HG03280 (cell line): ENCODE data around the gene SEMA3B.
A peak's percentile ranks its signal among the peaks of the same experiment; 100 is the strongest.
"Not testable (repeated sequence)": the region's sequence is repeated elsewhere in the genome, so short reads cannot be mapped to it uniquely, and the experiment has no call there.

Source experiments
- ATAC-seq: cut with Tn5 transposase; IDR thresholded peaks from one replicate; pipeline ENCODE4 v1.9.1; 2021; ENCODE audit warnings: mild to moderate bottlenecking, moderate library complexity; ENCODE audit not compliant: unreplicated experiment

SEMA3B gene

GRCh38 chr3:50258029-50258680, 10.8 kb upstream of the SEMA3B start:
- ATAC-seq = no peak

- ATAC-seq = no peak
Measured at GRCh38 chr3:50258979-50259378, 10.0 kb upstream of the SEMA3B start.

GRCh38 chr3:50259432-50260026, 9.4 kb upstream of the SEMA3B start:
- peak; percentile 20 for ATAC-seq

- ATAC-seq = peak; percentile 85
Measured at GRCh38 chr3:50260027-50260941, 8.7 kb upstream of the SEMA3B start.

- no peak for ATAC-seq
Measured at GRCh38 chr3:50260942-50261441, 8.0 kb upstream of the SEMA3B start.

- ATAC-seq = no peak
Measured at GRCh38 chr3:50261505-50261904, 7.4 kb upstream of the SEMA3B start.

GRCh38 chr3:50262200-50262599, 6.7 kb upstream of the SEMA3B start:
- not testable (repeated sequence) for ATAC-seq

- no peak for ATAC-seq
Measured at GRCh38 chr3:50262778-50263177, 6.2 kb upstream of the SEMA3B start.

- no peak for ATAC-seq
Measured at GRCh38 chr3:50263478-50264382, 5.2 kb upstream of the SEMA3B start.

- ATAC-seq = no peak
Measured at GRCh38 chr3:50264383-50264963, 4.5 kb upstream of the SEMA3B start.

GRCh38 chr3:50264964-50265485, 3.9 kb upstream of the SEMA3B start:
- no peak for ATAC-seq

- ATAC-seq = no peak
Measured at GRCh38 chr3:50265571-50265970, 3.4 kb upstream of the SEMA3B start.

GRCh38 chr3:50266017-50266416, 2.9 kb upstream of the SEMA3B start:
- no peak for ATAC-seq

GRCh38 chr3:50266836-50267235, 2.1 kb upstream of the SEMA3B start:
- ATAC-seq = no peak

- no peak for ATAC-seq
Measured at GRCh38 chr3:50267280-50267913, 1.6 kb upstream of the SEMA3B start.

GRCh38 chr3:50268276-50268675, 671 bp upstream of the SEMA3B start:
- no peak for ATAC-seq

GRCh38 chr3:50269460-50269859, 513 bp downstream of the SEMA3B start:
- ATAC-seq = no peak

GRCh38 chr3:50269977-50270413, 1.0 kb downstream of the SEMA3B start:
- ATAC-seq = no peak

- ATAC-seq = no peak
Measured at GRCh38 chr3:50270422-50271224, 1.7 kb downstream of the SEMA3B start.
